ENCODE results near the gene C5.

The C5 gene

GRCh38 chr9:121067640-121068039 lies 17.6 kb upstream of the C5 start:
- no peaks in the 10 kb centered on the region for H3K79me2 ChIP-seq (ENCODE audit: insufficient read depth, low read length)
- H3K4me2 ChIP-seq (ENCODE audit: low read length): no peak overlapping the region
- H3K9me3 ChIP-seq (ENCODE audit: low read length): peaks cover 8% of the 10 kb centered on the region
- TF ChIP-seq EZH2 (IDR thresholded peaks at IDR 0.05; ENCODE audit: borderline replicate concordance, low read length) (no peak), CTCF (IDR thresholded peaks at IDR 0.05; ENCODE audit: low read length) (no peak)
- H3K4me1 ChIP-seq (ENCODE audit: insufficient read depth, low read length, severe bottlenecking): peaks cover 43% of the 10 kb centered on the region
- no peaks in the 10 kb centered on the region for H3K9me2 ChIP-seq (ENCODE audit: low read depth, low read length)
- no peaks in the 10 kb centered on the region for H3K27me3 ChIP-seq (ENCODE audit: insufficient read depth, low read length)
- no peak overlapping the region for H3K27ac ChIP-seq (ENCODE audit: low read depth, low read length, poor library complexity, severe bottlenecking)
- H3K36me3 ChIP-seq (ENCODE audit: insufficient read depth, low read length): no peaks in the 10 kb centered on the region; the same call in 1 of the 2 replicates
- H2AFZ ChIP-seq (ENCODE audit: low read length): no peak overlapping the region
- H3F3A ChIP-seq (ENCODE audit: insufficient read depth, low read length): peaks cover 4% of the 10 kb centered on the region
- no peak overlapping the region for H3K4me3 ChIP-seq (ENCODE audit: low read depth, low read length, poor library complexity, severe bottlenecking)
- H3K9ac ChIP-seq (ENCODE audit: low read length): no peak overlapping the region
- no peaks in the 10 kb centered on the region for H4K20me1 ChIP-seq (ENCODE audit: insufficient read depth, low read length)

- Histone ChIP-seq H3K4me2 (ENCODE audit: low read length) (no peak overlapping the region), H3F3A (ENCODE audit: insufficient read depth, low read length) (peaks cover 4% of the 10 kb centered on the region), H3K9me2 (ENCODE audit: low read depth, low read length) (no peaks in the 10 kb centered on the region), H3K27ac (ENCODE audit: low read depth, low read length, poor library complexity, severe bottlenecking) (no peak overlapping the region), H3K4me3 (ENCODE audit: low read depth, low read length, poor library complexity, severe bottlenecking) (no peak overlapping the region), H2AFZ (ENCODE audit: low read length) (no peak overlapping the region), H3K4me1 (ENCODE audit: insufficient read depth, low read length, severe bottlenecking) (peaks cover 43% of the 10 kb centered on the region), H3K79me2 (ENCODE audit: insufficient read depth, low read length) (no peaks in the 10 kb centered on the region), H4K20me1 (ENCODE audit: insufficient read depth, low read length) (no peaks in the 10 kb centered on the region), H3K9ac (ENCODE audit: low read length) (no peak overlapping the region), H3K9me3 (ENCODE audit: low read length) (peaks cover 8% of the 10 kb centered on the region), H3K27me3 (ENCODE audit: insufficient read depth, low read length) (no peaks in the 10 kb centered on the region), H3K36me3 (ENCODE audit: insufficient read depth, low read length) (no peaks in the 10 kb centered on the region; the same call in 1 of the 2 replicates)
- TF ChIP-seq EZH2 (IDR thresholded peaks at IDR 0.05; ENCODE audit: borderline replicate concordance, low read length) (no peak), CTCF (IDR thresholded peaks at IDR 0.05; ENCODE audit: low read length) (no peak)
These were observed 16.8 kb upstream of the C5 start for GRCh38 chr9:121066850-121067249.

- H3K27me3 ChIP-seq (ENCODE audit: insufficient read depth, low read length): no peaks in the 10 kb centered on the region
- H3K9me3 ChIP-seq (ENCODE audit: low read length): peaks cover 6% of the 10 kb centered on the region; the same call in 1 of the 2 replicates
- H4K20me1 ChIP-seq (ENCODE audit: insufficient read depth, low read length): no peaks in the 10 kb centered on the region
- H3K4me3 ChIP-seq (ENCODE audit: low read depth, low read length, poor library complexity, severe bottlenecking): no peak overlapping the region
- TF ChIP-seq EZH2 (IDR thresholded peaks at IDR 0.05; ENCODE audit: borderline replicate concordance, low read length): no peak
- TF ChIP-seq CTCF (IDR thresholded peaks at IDR 0.05; ENCODE audit: low read length): peak; percentile 85
- peak overlapping the region; percentile 17; the same call in 1 of the 2 replicates for H3K4me2 ChIP-seq (ENCODE audit: low read length)
- no peaks in the 10 kb centered on the region for H3F3A ChIP-seq (ENCODE audit: insufficient read depth, low read length)
- no peak overlapping the region for H3K27ac ChIP-seq (ENCODE audit: low read depth, low read length, poor library complexity, severe bottlenecking)
- no peaks in the 10 kb centered on the region for H3K79me2 ChIP-seq (ENCODE audit: insufficient read depth, low read length)
- no peak overlapping the region for H3K9ac ChIP-seq (ENCODE audit: low read length)
- no peak overlapping the region for H2AFZ ChIP-seq (ENCODE audit: low read length)
- H3K9me2 ChIP-seq (ENCODE audit: low read depth, low read length): no peaks in the 10 kb centered on the region
- H3K36me3 ChIP-seq (ENCODE audit: insufficient read depth, low read length): no peaks in the 10 kb centered on the region
- peaks cover 38% of the 10 kb centered on the region for H3K4me1 ChIP-seq (ENCODE audit: insufficient read depth, low read length, severe bottlenecking)
These were observed 10.0 kb upstream of the C5 start for GRCh38 chr9:121059998-121060636.

Measured in OCI-LY1 (cell line).